ENCODE measurements around the gene SALL1.

GRCh38 chr16:51161440-51162195 is 10.5 kb upstream of the SALL1 start:
- TF ChIP-seq EZH2 (optimal IDR thresholded peaks at IDR 0.05; ENCODE audit: low read depth, low read length), result no peak
- TF ChIP-seq, protein P1, sequence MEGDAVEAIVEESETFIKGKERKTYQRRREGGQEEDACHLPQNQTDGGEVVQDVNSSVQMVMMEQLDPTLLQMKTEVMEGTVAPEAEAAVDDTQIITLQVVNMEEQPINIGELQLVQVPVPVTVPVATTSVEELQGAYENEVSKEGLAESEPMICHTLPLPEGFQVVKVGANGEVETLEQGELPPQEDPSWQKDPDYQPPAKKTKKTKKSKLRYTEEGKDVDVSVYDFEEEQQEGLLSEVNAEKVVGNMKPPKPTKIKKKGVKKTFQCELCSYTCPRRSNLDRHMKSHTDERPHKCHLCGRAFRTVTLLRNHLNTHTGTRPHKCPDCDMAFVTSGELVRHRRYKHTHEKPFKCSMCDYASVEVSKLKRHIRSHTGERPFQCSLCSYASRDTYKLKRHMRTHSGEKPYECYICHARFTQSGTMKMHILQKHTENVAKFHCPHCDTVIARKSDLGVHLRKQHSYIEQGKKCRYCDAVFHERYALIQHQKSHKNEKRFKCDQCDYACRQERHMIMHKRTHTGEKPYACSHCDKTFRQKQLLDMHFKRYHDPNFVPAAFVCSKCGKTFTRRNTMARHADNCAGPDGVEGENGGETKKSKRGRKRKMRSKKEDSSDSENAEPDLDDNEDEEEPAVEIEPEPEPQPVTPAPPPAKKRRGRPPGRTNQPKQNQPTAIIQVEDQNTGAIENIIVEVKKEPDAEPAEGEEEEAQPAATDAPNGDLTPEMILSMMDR (IDR thresholded peaks at IDR 0.05; ENCODE audit: low read length), result no peak

Data from MM.1S (cell line).